ENCODE data around the gene NVL.

Gene NVL

DNA sequence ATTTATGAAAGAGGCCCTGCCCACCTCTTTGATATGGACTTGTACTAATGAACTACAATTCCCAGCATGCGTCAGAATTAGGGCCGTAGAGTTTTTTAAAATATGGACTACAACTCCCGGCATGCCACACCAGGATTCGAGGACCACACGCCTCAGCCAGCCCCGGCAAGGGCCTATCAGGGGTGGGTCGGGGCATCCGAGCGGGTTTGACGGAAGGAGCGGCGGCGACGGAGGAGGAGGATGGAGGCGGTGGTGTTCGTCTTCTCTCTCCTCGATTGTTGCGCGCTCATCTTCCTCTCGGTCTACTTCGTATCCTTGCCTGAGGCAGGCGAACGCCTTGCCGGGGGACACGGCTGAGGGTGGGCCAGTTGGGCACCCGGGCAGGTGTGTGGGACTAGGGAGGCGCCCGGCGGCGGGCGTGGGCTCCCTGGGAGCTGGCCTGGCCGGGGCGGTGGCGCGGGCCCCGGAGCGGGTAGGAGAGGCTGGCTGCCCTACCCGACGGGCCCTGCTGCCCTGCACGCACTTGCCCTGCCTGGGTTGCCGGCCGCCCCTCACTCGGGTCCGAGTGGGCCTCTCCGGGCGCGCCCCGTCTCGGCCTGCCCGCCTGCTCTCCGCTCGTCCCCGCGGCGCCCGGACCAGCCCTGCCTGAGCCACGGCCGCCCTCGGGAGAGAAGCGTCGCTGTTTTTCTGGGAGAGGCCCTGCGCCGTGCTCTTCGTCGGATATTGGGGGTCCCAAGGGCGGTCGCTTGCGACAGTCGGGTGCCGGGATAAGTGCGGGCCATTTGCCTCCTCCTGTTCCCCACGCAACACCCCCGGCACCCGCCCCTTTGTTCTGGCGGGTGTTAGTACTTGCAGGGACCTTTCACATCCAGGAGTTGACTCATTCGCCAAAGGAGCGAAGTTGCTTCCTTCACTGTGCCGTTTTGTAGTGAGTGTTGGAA is 27.0 kb upstream of the NVL start, which contains the start of gene CNIH4 (continued):
- TF ChIP-seq, protein P1, sequence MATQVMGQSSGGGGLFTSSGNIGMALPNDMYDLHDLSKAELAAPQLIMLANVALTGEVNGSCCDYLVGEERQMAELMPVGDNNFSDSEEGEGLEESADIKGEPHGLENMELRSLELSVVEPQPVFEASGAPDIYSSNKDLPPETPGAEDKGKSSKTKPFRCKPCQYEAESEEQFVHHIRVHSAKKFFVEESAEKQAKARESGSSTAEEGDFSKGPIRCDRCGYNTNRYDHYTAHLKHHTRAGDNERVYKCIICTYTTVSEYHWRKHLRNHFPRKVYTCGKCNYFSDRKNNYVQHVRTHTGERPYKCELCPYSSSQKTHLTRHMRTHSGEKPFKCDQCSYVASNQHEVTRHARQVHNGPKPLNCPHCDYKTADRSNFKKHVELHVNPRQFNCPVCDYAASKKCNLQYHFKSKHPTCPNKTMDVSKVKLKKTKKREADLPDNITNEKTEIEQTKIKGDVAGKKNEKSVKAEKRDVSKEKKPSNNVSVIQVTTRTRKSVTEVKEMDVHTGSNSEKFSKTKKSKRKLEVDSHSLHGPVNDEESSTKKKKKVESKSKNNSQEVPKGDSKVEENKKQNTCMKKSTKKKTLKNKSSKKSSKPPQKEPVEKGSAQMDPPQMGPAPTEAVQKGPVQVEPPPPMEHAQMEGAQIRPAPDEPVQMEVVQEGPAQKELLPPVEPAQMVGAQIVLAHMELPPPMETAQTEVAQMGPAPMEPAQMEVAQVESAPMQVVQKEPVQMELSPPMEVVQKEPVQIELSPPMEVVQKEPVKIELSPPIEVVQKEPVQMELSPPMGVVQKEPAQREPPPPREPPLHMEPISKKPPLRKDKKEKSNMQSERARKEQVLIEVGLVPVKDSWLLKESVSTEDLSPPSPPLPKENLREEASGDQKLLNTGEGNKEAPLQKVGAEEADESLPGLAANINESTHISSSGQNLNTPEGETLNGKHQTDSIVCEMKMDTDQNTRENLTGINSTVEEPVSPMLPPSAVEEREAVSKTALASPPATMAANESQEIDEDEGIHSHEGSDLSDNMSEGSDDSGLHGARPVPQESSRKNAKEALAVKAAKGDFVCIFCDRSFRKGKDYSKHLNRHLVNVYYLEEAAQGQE (tag by site-specific recombination; IDR thresholded peaks at IDR 0.05), result peak; percentile 44; the same call in 1 of the 2 replicates
- TF ChIP-seq GLI2 (tag by site-specific recombination; IDR thresholded peaks at IDR 0.05; ENCODE audit: borderline replicate concordance, low read depth), result no peak
- no peak for TF ChIP-seq BCL11B (tag by site-specific recombination; IDR thresholded peaks at IDR 0.05; ENCODE audit: low read depth)
- TF ChIP-seq GLIS1 (tag by site-specific recombination; IDR thresholded peaks at IDR 0.05), result no peak; the same call in 1 of the 2 replicates
- peak; percentile 28; the same call in 1 of the 2 replicates for TF ChIP-seq ZNF184 (tag by site-specific recombination; IDR thresholded peaks at IDR 0.05)
- TF ChIP-seq, protein P2, sequence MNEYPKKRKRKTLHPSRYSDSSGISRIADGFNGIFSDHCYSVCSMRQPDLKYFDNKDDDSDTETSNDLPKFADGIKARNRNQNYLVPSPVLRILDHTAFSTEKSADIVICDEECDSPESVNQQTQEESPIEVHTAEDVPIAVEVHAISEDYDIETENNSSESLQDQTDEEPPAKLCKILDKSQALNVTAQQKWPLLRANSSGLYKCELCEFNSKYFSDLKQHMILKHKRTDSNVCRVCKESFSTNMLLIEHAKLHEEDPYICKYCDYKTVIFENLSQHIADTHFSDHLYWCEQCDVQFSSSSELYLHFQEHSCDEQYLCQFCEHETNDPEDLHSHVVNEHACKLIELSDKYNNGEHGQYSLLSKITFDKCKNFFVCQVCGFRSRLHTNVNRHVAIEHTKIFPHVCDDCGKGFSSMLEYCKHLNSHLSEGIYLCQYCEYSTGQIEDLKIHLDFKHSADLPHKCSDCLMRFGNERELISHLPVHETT (tag by site-specific recombination; IDR thresholded peaks at IDR 0.05), result 0 out of 2 replicates have a peak, but pooled peaks have one; percentile 36
- TF ChIP-seq, protein P3, sequence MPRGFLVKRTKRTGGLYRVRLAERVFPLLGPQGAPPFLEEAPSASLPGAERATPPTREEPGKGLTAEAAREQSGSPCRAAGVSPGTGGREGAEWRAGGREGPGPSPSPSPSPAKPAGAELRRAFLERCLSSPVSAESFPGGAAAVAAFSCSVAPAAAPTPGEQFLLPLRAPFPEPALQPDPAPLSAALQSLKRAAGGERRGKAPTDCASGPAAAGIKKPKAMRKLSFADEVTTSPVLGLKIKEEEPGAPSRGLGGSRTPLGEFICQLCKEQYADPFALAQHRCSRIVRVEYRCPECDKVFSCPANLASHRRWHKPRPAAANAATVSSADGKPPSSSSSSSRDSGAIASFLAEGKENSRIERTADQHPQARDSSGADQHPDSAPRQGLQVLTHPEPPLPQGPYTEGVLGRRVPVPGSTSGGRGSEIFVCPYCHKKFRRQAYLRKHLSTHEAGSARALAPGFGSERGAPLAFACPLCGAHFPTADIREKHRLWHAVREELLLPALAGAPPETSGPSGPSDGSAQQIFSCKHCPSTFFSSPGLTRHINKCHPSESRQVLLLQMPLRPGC (tag by site-specific recombination; IDR thresholded peaks at IDR 0.05), result peak; percentile 34; the same call in 1 of the 2 replicates
- TF ChIP-seq ZNF335 (tag by site-specific recombination; conservative IDR thresholded peaks at IDR 0.05), result peak; percentile 99
- peak; percentile 34; the same call in 1 of the 2 replicates for TF ChIP-seq ZNF585B (tag by site-specific recombination; IDR thresholded peaks at IDR 0.05)
- TF ChIP-seq, protein P4, sequence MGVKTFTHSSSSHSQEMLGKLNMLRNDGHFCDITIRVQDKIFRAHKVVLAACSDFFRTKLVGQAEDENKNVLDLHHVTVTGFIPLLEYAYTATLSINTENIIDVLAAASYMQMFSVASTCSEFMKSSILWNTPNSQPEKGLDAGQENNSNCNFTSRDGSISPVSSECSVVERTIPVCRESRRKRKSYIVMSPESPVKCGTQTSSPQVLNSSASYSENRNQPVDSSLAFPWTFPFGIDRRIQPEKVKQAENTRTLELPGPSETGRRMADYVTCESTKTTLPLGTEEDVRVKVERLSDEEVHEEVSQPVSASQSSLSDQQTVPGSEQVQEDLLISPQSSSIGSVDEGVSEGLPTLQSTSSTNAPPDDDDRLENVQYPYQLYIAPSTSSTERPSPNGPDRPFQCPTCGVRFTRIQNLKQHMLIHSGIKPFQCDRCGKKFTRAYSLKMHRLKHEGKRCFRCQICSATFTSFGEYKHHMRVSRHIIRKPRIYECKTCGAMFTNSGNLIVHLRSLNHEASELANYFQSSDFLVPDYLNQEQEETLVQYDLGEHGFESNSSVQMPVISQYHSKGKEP (tag by site-specific recombination; IDR thresholded peaks at IDR 0.05), result no peak
- TF ChIP-seq, protein P5, sequence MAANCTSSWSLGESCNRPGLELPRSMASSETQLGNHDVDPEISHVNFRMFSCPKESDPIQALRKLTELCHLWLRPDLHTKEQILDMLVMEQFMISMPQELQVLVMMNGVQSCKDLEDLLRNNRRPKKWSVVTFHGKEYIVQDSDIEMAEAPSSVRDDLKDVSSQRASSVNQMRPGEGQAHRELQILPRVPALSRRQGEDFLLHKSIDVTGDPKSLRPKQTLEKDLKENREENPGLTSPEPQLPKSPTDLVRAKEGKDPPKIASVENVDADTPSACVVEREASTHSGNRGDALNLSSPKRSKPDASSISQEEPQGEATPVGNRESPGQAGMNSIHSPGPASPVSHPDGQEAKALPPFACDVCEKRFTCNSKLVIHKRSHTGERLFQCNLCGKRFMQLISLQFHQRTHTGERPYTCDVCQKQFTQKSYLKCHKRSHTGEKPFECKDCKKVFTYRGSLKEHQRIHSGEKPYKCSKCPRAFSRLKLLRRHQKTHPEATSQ (tag by site-specific recombination; IDR thresholded peaks at IDR 0.05), result peak; percentile 83; the same call in 1 of the 2 replicates
- TF ChIP-seq, protein P6, sequence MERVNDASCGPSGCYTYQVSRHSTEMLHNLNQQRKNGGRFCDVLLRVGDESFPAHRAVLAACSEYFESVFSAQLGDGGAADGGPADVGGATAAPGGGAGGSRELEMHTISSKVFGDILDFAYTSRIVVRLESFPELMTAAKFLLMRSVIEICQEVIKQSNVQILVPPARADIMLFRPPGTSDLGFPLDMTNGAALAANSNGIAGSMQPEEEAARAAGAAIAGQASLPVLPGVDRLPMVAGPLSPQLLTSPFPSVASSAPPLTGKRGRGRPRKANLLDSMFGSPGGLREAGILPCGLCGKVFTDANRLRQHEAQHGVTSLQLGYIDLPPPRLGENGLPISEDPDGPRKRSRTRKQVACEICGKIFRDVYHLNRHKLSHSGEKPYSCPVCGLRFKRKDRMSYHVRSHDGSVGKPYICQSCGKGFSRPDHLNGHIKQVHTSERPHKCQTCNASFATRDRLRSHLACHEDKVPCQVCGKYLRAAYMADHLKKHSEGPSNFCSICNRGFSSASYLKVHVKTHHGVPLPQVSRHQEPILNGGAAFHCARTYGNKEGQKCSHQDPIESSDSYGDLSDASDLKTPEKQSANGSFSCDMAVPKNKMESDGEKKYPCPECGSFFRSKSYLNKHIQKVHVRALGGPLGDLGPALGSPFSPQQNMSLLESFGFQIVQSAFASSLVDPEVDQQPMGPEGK (tag by site-specific recombination; IDR thresholded peaks at IDR 0.05), result peak; percentile 83
- no peak for TF ChIP-seq ZNF19 (tag by site-specific recombination; IDR thresholded peaks at IDR 0.05; ENCODE audit: low read depth)

All from HEK293 (cell line).